WTC11 (cell line): ENCODE results near the gene KRT80. TPM values are rescaled to one million over a fixed set of nuclear protein-coding genes. Genes with fewer than 3 reads are reported as not detected.

Experiments
- ATAC-seq: fragments of 200-7000 bp; cut with Tn5 transposase; 2 replicates; pipeline ENCODE4 v1.10.0; 2021; ENCODE audit warnings: mild to moderate bottlenecking, moderate library complexity
- CTCF ChIA-PET: fragments of 300-600 bp; sonication (Branson Sonifier 250); formaldehyde crosslinking; loops from one replicate; lab custom pipeline; 2021; ENCODE audit warnings: antibody characterized with exemption; lab: Charles Lee
- POLR2A ChIA-PET: fragments of 350-600 bp; sonication (Branson Sonifier 250); formaldehyde crosslinking; loops from one replicate; lab custom pipeline; 2021; ENCODE audit warnings: antibody characterized with exemption; lab: Charles Lee
- DNase-seq: peaks from one replicate; pipeline ENCODE4 v3.0.0; 2021; ENCODE audit warnings: low spot score
- H3K27ac Mint-ChIP-seq: 2 replicates; pipeline ENCODE4 v1.8.0; 2021; ENCODE audit warnings: mixed read lengths
- H3K27me3 Mint-ChIP-seq: 2 replicates; pipeline ENCODE4 v1.8.0; 2021; ENCODE audit warnings: low read depth, mild to moderate bottlenecking, moderate library complexity, mixed read lengths
- H3K36me3 Mint-ChIP-seq: 2 replicates; pipeline ENCODE4 v1.8.0; 2021; ENCODE audit warnings: mixed read lengths
- H3K4me1 Mint-ChIP-seq: 2 replicates; pipeline ENCODE4 v1.8.0; 2022; ENCODE audit warnings: mixed read lengths
- H3K4me3 Mint-ChIP-seq: 2 replicates; pipeline ENCODE4 v1.8.0; 2021; ENCODE audit warnings: mild to moderate bottlenecking, moderate library complexity, mixed read lengths
- H3K9me3 Mint-ChIP-seq: 2 replicates; pipeline ENCODE4 v1.8.0; 2021; ENCODE audit warnings: mixed read lengths
- GRHL2 ChIP-seq: fragments of 250-450 bp; sonication (Bioruptor Pico); IDR thresholded peaks from 2 replicates; pipeline ENCODE4 v1.8.0; 2022; ENCODE audit warnings: mild to moderate bottlenecking, moderate library complexity; ENCODE audit not compliant: insufficient replicate concordance, severe bottlenecking
- OVOL2 ChIP-seq: fragments of 250-450 bp; sonication (Bioruptor Pico); IDR thresholded peaks from 2 replicates; pipeline ENCODE4 v1.9.0; 2021; ENCODE audit warnings: mild to moderate bottlenecking, borderline replicate concordance
- PRDM15 ChIP-seq: sonication (generic); formaldehyde crosslinking; IDR thresholded peaks from 2 replicates; pipeline ENCODE4 v1.8.0; 2022; ENCODE audit warnings: missing genetic modification reagents
- PREB ChIP-seq: sonication (generic); formaldehyde crosslinking; IDR thresholded peaks from 2 replicates; pipeline ENCODE4 v1.8.1; 2022; ENCODE audit warnings: mild to moderate bottlenecking, missing genetic modification reagents, moderate library complexity, borderline replicate concordance
- ZBTB43 ChIP-seq: sonication (generic); formaldehyde crosslinking; IDR thresholded peaks from 2 replicates; pipeline ENCODE4 v1.8.1; 2023; ENCODE audit warnings: mild to moderate bottlenecking, missing genetic modification reagents
- ZNF317 ChIP-seq: sonication (generic); formaldehyde crosslinking; IDR thresholded peaks from 2 replicates; pipeline ENCODE4 v1.8.1; 2023; ENCODE audit warnings: low read depth, mild to moderate bottlenecking, moderate library complexity, missing genetic modification reagents, borderline replicate concordance
- ZNF425 ChIP-seq: fragments of 250-450 bp; sonication (Bioruptor Pico); conservative IDR thresholded peaks from 2 replicates; pipeline ENCODE4 v1.9.0; 2021; ENCODE audit warnings: mild to moderate bottlenecking
- total RNA-seq: library from RNA; stranded (reverse); gene quantifications from 3 replicates; pipeline ENCODE4 v1.2.3, GENCODE V29; 2021
- TF ChIP-seq, protein P1 (sequence below): sonication (generic); formaldehyde crosslinking; IDR thresholded peaks from 2 replicates; pipeline ENCODE4 v1.8.0; 2023; ENCODE audit warnings: missing genetic modification reagents, mild to moderate bottlenecking, borderline replicate concordance
- TF ChIP-seq, protein P2 (sequence below): sonication (generic); formaldehyde crosslinking; IDR thresholded peaks from 2 replicates; pipeline ENCODE4 v1.8.1; 2022; ENCODE audit warnings: mild to moderate bottlenecking, moderate library complexity, missing genetic modification reagents

KRT80 gene
- total RNA-seq, 1 experiment from 2014 or later: 0.11 TPM

GRCh38 chr12:52120951-52121823, 70.6 kb downstream of the KRT80 start:
- TF ChIP-seq ZBTB43 (CRISPR knock-in tag) (no peak), OVOL2 (CRISPR knock-in tag) (no peak), PRDM15 (CRISPR knock-in tag) (no peak), ZNF425 (CRISPR knock-in tag) (no peak), GRHL2 (no peak), ZNF317 (CRISPR knock-in tag) (no peak), PREB (CRISPR knock-in tag) (no peak)
- TF ChIP-seq, protein P1, sequence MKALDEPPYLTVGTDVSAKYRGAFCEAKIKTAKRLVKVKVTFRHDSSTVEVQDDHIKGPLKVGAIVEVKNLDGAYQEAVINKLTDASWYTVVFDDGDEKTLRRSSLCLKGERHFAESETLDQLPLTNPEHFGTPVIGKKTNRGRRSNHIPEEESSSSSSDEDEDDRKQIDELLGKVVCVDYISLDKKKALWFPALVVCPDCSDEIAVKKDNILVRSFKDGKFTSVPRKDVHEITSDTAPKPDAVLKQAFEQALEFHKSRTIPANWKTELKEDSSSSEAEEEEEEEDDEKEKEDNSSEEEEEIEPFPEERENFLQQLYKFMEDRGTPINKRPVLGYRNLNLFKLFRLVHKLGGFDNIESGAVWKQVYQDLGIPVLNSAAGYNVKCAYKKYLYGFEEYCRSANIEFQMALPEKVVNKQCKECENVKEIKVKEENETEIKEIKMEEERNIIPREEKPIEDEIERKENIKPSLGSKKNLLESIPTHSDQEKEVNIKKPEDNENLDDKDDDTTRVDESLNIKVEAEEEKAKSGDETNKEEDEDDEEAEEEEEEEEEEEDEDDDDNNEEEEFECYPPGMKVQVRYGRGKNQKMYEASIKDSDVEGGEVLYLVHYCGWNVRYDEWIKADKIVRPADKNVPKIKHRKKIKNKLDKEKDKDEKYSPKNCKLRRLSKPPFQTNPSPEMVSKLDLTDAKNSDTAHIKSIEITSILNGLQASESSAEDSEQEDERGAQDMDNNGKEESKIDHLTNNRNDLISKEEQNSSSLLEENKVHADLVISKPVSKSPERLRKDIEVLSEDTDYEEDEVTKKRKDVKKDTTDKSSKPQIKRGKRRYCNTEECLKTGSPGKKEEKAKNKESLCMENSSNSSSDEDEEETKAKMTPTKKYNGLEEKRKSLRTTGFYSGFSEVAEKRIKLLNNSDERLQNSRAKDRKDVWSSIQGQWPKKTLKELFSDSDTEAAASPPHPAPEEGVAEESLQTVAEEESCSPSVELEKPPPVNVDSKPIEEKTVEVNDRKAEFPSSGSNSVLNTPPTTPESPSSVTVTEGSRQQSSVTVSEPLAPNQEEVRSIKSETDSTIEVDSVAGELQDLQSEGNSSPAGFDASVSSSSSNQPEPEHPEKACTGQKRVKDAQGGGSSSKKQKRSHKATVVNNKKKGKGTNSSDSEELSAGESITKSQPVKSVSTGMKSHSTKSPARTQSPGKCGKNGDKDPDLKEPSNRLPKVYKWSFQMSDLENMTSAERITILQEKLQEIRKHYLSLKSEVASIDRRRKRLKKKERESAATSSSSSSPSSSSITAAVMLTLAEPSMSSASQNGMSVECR (CRISPR knock-in tag): no peak
- TF ChIP-seq, protein P2, sequence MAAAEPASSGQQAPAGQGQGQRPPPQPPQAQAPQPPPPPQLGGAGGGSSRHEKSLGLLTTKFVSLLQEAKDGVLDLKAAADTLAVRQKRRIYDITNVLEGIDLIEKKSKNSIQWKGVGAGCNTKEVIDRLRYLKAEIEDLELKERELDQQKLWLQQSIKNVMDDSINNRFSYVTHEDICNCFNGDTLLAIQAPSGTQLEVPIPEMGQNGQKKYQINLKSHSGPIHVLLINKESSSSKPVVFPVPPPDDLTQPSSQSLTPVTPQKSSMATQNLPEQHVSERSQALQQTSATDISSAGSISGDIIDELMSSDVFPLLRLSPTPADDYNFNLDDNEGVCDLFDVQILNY (CRISPR knock-in tag): no peak
- no peak overlapping the region for H3K4me3 Mint-ChIP-seq
- H3K27me3 Mint-ChIP-seq: peaks cover 9% of the 10 kb centered on the region; the same call in 1 of the 2 replicates
- ATAC-seq (no peak), DNase-seq (no peak)
- no peaks in the 10 kb centered on the region for H3K36me3 Mint-ChIP-seq
- no peak overlapping the region for H3K27ac Mint-ChIP-seq
- H3K4me1 Mint-ChIP-seq: peaks cover 84% of the 10 kb centered on the region
- CTCF ChIA-PET: interaction anchor here (0.6 to 13.2 kb wide), 32 partner anchors 9 to 804 kb away, joined by 3 to 435 read pairs (median 5); partner anchors contain the start of genes ATG101, NR4A1, SMIM41 and TAMALIN
- H3K9me3 Mint-ChIP-seq: no peaks in the 10 kb centered on the region
- POLR2A ChIA-PET: interaction anchor here (0.6 to 1.8 kb wide), 7 partner anchors 33 to 112 kb away, joined by 3 to 13 read pairs (median 4); no protein-coding TSS in a partner anchor
